Measurements from ENCODE around the gene DSCAML1.

DSCAML1 gene

DNA sequence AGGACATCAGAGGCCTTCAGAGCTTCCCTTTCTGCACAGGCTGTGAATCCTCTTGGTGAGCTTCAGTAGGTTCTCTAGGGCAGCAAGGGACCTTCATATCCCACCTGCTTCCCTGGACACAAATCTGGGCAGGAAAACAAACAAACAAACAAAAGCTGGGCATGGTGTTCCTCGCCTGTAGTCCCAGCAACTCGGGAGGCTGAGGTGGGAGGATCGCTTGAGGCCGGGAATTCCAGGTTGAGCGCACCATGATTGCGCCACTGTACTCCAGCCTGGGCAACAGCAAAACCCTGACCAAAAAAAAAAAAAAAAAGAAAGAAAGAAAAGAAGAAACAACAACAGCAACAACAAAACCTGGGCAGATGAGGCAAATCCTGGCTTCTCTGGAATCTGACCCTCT is 376.4 kb downstream of the DSCAML1 start (continued):
- TF ChIP-seq TOX (CRISPR knock-in tag; IDR thresholded peaks at IDR 0.05; ENCODE audit: borderline replicate concordance) (no peak), CSDC2 (CRISPR knock-in tag; IDR thresholded peaks at IDR 0.05) (no peak), SNAI2 (CRISPR knock-in tag; IDR thresholded peaks at IDR 0.05) (no peak), ZFP3 (CRISPR knock-in tag; IDR thresholded peaks at IDR 0.05) (no peak), ARNTL (CRISPR knock-in tag; IDR thresholded peaks at IDR 0.05; ENCODE audit: borderline replicate concordance, low read depth) (no peak), ZNF565 (CRISPR knock-in tag; conservative IDR thresholded peaks at IDR 0.05; ENCODE audit: low read depth) (no peak), ZFP30 (CRISPR knock-in tag; IDR thresholded peaks at IDR 0.05) (no peak), BACH2 (CRISPR knock-in tag; IDR thresholded peaks at IDR 0.05; ENCODE audit: borderline replicate concordance) (no peak), TCF4 (CRISPR knock-in tag; IDR thresholded peaks at IDR 0.05; ENCODE audit: borderline replicate concordance) (no peak)
- TF ChIP-seq, protein P1, sequence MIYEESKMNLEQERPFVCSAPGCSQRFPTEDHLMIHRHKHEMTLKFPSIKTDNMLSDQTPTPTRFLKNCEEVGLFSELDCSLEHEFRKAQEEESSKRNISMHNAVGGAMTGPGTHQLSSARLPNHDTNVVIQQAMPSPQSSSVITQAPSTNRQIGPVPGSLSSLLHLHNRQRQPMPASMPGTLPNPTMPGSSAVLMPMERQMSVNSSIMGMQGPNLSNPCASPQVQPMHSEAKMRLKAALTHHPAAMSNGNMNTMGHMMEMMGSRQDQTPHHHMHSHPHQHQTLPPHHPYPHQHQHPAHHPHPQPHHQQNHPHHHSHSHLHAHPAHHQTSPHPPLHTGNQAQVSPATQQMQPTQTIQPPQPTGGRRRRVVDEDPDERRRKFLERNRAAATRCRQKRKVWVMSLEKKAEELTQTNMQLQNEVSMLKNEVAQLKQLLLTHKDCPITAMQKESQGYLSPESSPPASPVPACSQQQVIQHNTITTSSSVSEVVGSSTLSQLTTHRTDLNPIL (CRISPR knock-in tag; IDR thresholded peaks at IDR 0.05; ENCODE audit: low read depth): no peak

- no peak for ATAC-seq
- no peak for TF ChIP-seq ZC3H10 (CRISPR knock-in tag; IDR thresholded peaks at IDR 0.05)
- TF ChIP-seq PPARA (CRISPR knock-in tag; IDR thresholded peaks at IDR 0.05; ENCODE audit: borderline replicate concordance): no peak
- TF ChIP-seq ZNF565 (CRISPR knock-in tag; conservative IDR thresholded peaks at IDR 0.05; ENCODE audit: low read depth): no peak
- TF ChIP-seq ARNTL (CRISPR knock-in tag; IDR thresholded peaks at IDR 0.05; ENCODE audit: borderline replicate concordance, low read depth): no peak
- no peak for TF ChIP-seq ZFP30 (CRISPR knock-in tag; IDR thresholded peaks at IDR 0.05)
- TF ChIP-seq CSDC2 (CRISPR knock-in tag; IDR thresholded peaks at IDR 0.05): no peak
- TF ChIP-seq OSR1 (CRISPR knock-in tag; IDR thresholded peaks at IDR 0.05): no peak
- no peak for TF ChIP-seq TCF4 (CRISPR knock-in tag; IDR thresholded peaks at IDR 0.05; ENCODE audit: borderline replicate concordance)
- TF ChIP-seq BACH2 (CRISPR knock-in tag; IDR thresholded peaks at IDR 0.05; ENCODE audit: borderline replicate concordance): no peak
- no peak for TF ChIP-seq TSHZ2 (CRISPR knock-in tag; IDR thresholded peaks at IDR 0.05)
- no peak for TF ChIP-seq ZNF8 (CRISPR knock-in tag; IDR thresholded peaks at IDR 0.05)
- TF ChIP-seq ESRRG (CRISPR knock-in tag; IDR thresholded peaks at IDR 0.05): no peak
- TF ChIP-seq RARB (CRISPR knock-in tag; IDR thresholded peaks at IDR 0.05): no peak
- no peak for TF ChIP-seq ZNF70 (CRISPR knock-in tag; IDR thresholded peaks at IDR 0.05)
- TF ChIP-seq, protein P2, sequence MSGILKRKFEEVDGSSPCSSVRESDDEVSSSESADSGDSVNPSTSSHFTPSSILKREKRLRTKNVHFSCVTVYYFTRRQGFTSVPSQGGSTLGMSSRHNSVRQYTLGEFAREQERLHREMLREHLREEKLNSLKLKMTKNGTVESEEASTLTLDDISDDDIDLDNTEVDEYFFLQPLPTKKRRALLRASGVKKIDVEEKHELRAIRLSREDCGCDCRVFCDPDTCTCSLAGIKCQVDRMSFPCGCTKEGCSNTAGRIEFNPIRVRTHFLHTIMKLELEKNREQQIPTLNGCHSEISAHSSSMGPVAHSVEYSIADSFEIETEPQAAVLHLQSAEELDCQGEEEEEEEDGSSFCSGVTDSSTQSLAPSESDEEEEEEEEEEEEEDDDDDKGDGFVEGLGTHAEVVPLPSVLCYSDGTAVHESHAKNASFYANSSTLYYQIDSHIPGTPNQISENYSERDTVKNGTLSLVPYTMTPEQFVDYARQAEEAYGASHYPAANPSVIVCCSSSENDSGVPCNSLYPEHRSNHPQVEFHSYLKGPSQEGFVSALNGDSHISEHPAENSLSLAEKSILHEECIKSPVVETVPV (CRISPR knock-in tag; IDR thresholded peaks at IDR 0.05): no peak
- TF ChIP-seq SNAI2 (CRISPR knock-in tag; IDR thresholded peaks at IDR 0.05): no peak
Observed at GRCh38 chr11:117420143-117420485, 376.9 kb downstream of the DSCAML1 start.

GRCh38 chr11:117419482-117420142 is 377.4 kb downstream of the DSCAML1 start:
- TF ChIP-seq ZNF8 (CRISPR knock-in tag; IDR thresholded peaks at IDR 0.05): no peak
- no peak for TF ChIP-seq RARB (CRISPR knock-in tag; IDR thresholded peaks at IDR 0.05)
- TF ChIP-seq TOX (CRISPR knock-in tag; IDR thresholded peaks at IDR 0.05; ENCODE audit: borderline replicate concordance): no peak
- TF ChIP-seq ESRRG (CRISPR knock-in tag; IDR thresholded peaks at IDR 0.05): no peak
- TF ChIP-seq, protein P3, sequence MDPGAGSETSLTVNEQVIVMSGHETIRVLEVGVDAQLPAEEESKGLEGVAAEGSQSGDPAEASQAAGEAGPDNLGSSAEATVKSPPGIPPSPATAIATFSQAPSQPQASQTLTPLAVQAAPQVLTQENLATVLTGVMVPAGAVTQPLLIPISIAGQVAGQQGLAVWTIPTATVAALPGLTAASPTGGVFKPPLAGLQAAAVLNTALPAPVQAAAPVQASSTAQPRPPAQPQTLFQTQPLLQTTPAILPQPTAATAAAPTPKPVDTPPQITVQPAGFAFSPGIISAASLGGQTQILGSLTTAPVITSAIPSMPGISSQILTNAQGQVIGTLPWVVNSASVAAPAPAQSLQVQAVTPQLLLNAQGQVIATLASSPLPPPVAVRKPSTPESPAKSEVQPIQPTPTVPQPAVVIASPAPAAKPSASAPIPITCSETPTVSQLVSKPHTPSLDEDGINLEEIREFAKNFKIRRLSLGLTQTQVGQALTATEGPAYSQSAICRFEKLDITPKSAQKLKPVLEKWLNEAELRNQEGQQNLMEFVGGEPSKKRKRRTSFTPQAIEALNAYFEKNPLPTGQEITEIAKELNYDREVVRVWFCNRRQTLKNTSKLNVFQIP (CRISPR knock-in tag; IDR thresholded peaks at IDR 0.05; ENCODE audit: borderline replicate concordance, low read depth): no peak
- ATAC-seq: no peak; the same call in 1 of the 3 replicates

Measured in SK-N-SH treated with all-trans-retinoic acid at 6 μM for 48 hours (cell line).